ENCODE measurements around the gene PLA2G6. TPM values are rescaled to one million over a fixed set of nuclear protein-coding genes. Genes with fewer than 3 reads are reported as not detected.
A peak's percentile ranks its signal among the peaks of the same experiment; 100 is the strongest.

The PLA2G6 gene
- total and polyA plus RNA-seq, 2 of the 4 experiments (the other 2 are of a cell fraction): 6.1 to 10.3 TPM

- H3K9ac ChIP-seq (ENCODE audit: low read depth, low read length): no peak overlapping the region
- H4K5ac ChIP-seq (ENCODE audit: low read depth, low read length): no peak overlapping the region
- no peak overlapping the region for H4K91ac ChIP-seq (ENCODE audit: insufficient read depth, low read depth, low read length)
- no peak overlapping the region for H3K4ac ChIP-seq (ENCODE audit: low read depth, low read length)
- CTCF ChIA-PET: no interaction called here
- TF ChIP-seq POLR2A (IDR thresholded peaks at IDR 0.05; ENCODE audit: low read depth, low read length) (no peak), MXI1 (IDR thresholded peaks at IDR 0.05; ENCODE audit: borderline replicate concordance, low read depth, low read length) (no peak), RAD21 (IDR thresholded peaks at IDR 0.05; ENCODE audit: low read length) (no peak), NFE2L2 (IDR thresholded peaks at IDR 0.05; ENCODE audit: low read depth, low read length) (no peak), MAFK (IDR thresholded peaks at IDR 0.05; ENCODE audit: low read depth, low read length) (no peak), CHD1 (IDR thresholded peaks at IDR 0.05; ENCODE audit: low read depth, low read length) (no peak), ELK1 (IDR thresholded peaks at IDR 0.05; ENCODE audit: borderline replicate concordance, low read depth, low read length) (no peak)
- DNase-seq (no peak), ATAC-seq (ENCODE audit: low read depth) (no peak)
- WGBS, 2 experiments (ENCODE audit: extremely low coverage in 2 of 2, insufficient read length in 1 of 2): 77% methylated on average over 5 of the region's 12 CpGs; no CpG with 5 or more reads in 1 of the 2 experiments
- H3K14ac ChIP-seq (replicated peaks; ENCODE audit: low read depth, low read length): no peak overlapping the region
- H3K4me3 ChIP-seq (ENCODE audit: insufficient read depth, low read depth, low read length): no peak overlapping the region
- no peak overlapping the region for H3K23ac ChIP-seq (ENCODE audit: low read depth, low read length)
- H3K56ac ChIP-seq (ENCODE audit: extremely low read depth, insufficient read depth, low read length): no peak overlapping the region
- POLR2A ChIA-PET (ENCODE audit: unreplicated experiment): no interaction called here
- H3K9me1 ChIP-seq (ENCODE audit: insufficient read depth, low read length): 0 out of 2 replicates have a peak, but pooled peaks cover 6% of the 10 kb centered on the region
- no peak overlapping the region for H3K18ac ChIP-seq (ENCODE audit: low read depth, low read length)
- H3K36me3 ChIP-seq (ENCODE audit: control insufficient read depth, insufficient read depth, low read length): peaks cover 10% of the 10 kb centered on the region
- H2AK9ac ChIP-seq (replicated peaks; ENCODE audit: low read depth, low read length, poor library complexity): peak overlapping the region; percentile 35
- no TSS peak for BruUV-seq (replicated peaks)
- no peaks in the 10 kb centered on the region for H3K9me3 ChIP-seq (ENCODE audit: control insufficient read depth, insufficient read depth, low read length)
- H3K27ac ChIP-seq (ENCODE audit: insufficient read depth, low read length): no peak overlapping the region
- H4K8ac ChIP-seq (ENCODE audit: low read depth in 2 of 2, low read length in 2 of 2): no peak overlapping the region
- no peak overlapping the region for H2BK20ac ChIP-seq (ENCODE audit: low read depth, low read length)
- H2AK5ac ChIP-seq (ENCODE audit: low read depth, low read length): no peak overlapping the region
- H3K27me3 ChIP-seq (ENCODE audit: control insufficient read depth, insufficient read depth, low read length): peaks cover 17% of the 10 kb centered on the region
- intact Hi-C loops (cut with micrococcal nuclease) (no loop called here), dilution Hi-C loops (cut with HindIII; ENCODE audit: low sequenced_read_pairs, unreplicated experiment) (no loop called here), in situ Hi-C loops (cut with MboI; ENCODE audit: low sequenced_read_pairs) (no loop called here)
- no peak overlapping the region for H2BK15ac ChIP-seq (ENCODE audit: low read depth, low read length)
- no peaks in the 10 kb centered on the region; the same call in 1 of the 2 replicates for H3K4me1 ChIP-seq (ENCODE audit: control insufficient read depth, insufficient read depth, low read length)
- H2AFZ ChIP-seq (replicated peaks; ENCODE audit: low read length, poor library complexity): no peak overlapping the region
- H4K20me1 ChIP-seq (ENCODE audit: insufficient read depth, low read length): no peaks in the 10 kb centered on the region
- no peaks in the 10 kb centered on the region for H3K79me1 ChIP-seq (ENCODE audit: low read depth in 1 of 2, low read length in 2 of 2)
- no peak overlapping the region for H2BK120ac ChIP-seq (ENCODE audit: low read depth, low read length)
- no peak overlapping the region for H3K4me2 ChIP-seq (ENCODE audit: low read depth, low read length)
- no peak overlapping the region for H2BK5ac ChIP-seq (ENCODE audit: low read depth, low read length, poor library complexity, severe bottlenecking)
These were observed 104.5 kb downstream of the PLA2G6 start for GRCh38 chr22:38077096-38077495.

All from IMR-90 (cell line).